HepG2 (cell line): ENCODE measurements around the gene EIF5. TPM values are rescaled to one million over a fixed set of nuclear protein-coding genes. Genes with fewer than 3 reads are reported as not detected.

Experiments
- ARID4A ChIP-seq: sonication (generic); formaldehyde crosslinking; IDR thresholded peaks from 2 replicates; pipeline ENCODE4 v1.5.0; 2020; ENCODE audit warnings: mild to moderate bottlenecking, missing genetic modification reagents, borderline replicate concordance
- MAX ChIP-seq: IDR thresholded peaks from 2 replicates; pipeline ENCODE4 v1.6.1; 2012; ENCODE audit warnings: inconsistent platforms
- RCOR2 ChIP-seq: IDR thresholded peaks from 2 replicates; pipeline ENCODE4 v1.6.1; 2016; ENCODE audit warnings: missing biosample characterization, missing genetic modification reagents
- RFX3 ChIP-seq: IDR thresholded peaks from 2 replicates; pipeline ENCODE4 v1.6.1; 2016; ENCODE audit warnings: missing biosample characterization, missing genetic modification reagents
- SOX5 ChIP-seq: IDR thresholded peaks from 2 replicates; pipeline ENCODE4 v1.6.1; 2016; ENCODE audit warnings: borderline replicate concordance
- ZBTB20 ChIP-seq: sonication (generic); formaldehyde crosslinking; IDR thresholded peaks from 2 replicates; pipeline ENCODE4 v1.8.1; 2023; ENCODE audit warnings: missing genetic modification reagents, low read depth, mild to moderate bottlenecking, borderline replicate concordance
- ZBTB34 ChIP-seq: sonication (generic); formaldehyde crosslinking; IDR thresholded peaks from 2 replicates; pipeline ENCODE4 v1.8.0; 2022; ENCODE audit warnings: mild to moderate bottlenecking, missing genetic modification reagents
- ZNF160 ChIP-seq: sonication (generic); formaldehyde crosslinking; IDR thresholded peaks from 2 replicates; pipeline ENCODE4 v1.8.0; 2022; ENCODE audit warnings: mild to moderate bottlenecking, inconsistent platforms, missing genetic modification reagents
- ZNF180 ChIP-seq: sonication (generic); formaldehyde crosslinking; IDR thresholded peaks from 2 replicates; pipeline ENCODE4 v1.4.0; 2020; ENCODE audit warnings: low read depth, missing genetic modification reagents, borderline replicate concordance
- ZNF274 ChIP-seq: sonication (generic); formaldehyde crosslinking; IDR thresholded peaks from 2 replicates; pipeline ENCODE4 v1.5.1; 2020; ENCODE audit warnings: mild to moderate bottlenecking, missing genetic modification reagents
- ZNF564 ChIP-seq: sonication (generic); formaldehyde crosslinking; IDR thresholded peaks from 2 replicates; pipeline ENCODE4 v1.8.1; 2023; ENCODE audit warnings: mild to moderate bottlenecking, missing genetic modification reagents
- polyA plus RNA-seq, 8 experiments: library from polyadenylated mRNA; depleted of rRNA in 3 of 8; stranded (reverse) in 7 of 8; unstranded in 1 of 8; fragments of >200 nt; fragmentation: Illumina TruSeq in 4 of 8; extraction: Trizol in 4 of 8; gene quantifications; 2 replicates each; pipeline versions ENCODE4 v1.2.1 to v1.2.3, GENCODE V29; 2011 to 2016; ENCODE audit warnings: low read depth in 4 of 8, missing spikeins in 1 of 8, mixed read lengths in 1 of 8; ENCODE audit not compliant: insufficient read depth in 1 of 8
- total RNA-seq, 5 experiments: library from RNA; depleted of rRNA; stranded (reverse); fragments of >200 nt; fragmentation: Illumina TruSeq; extraction: Trizol; gene quantifications; 2 replicates each; pipeline ENCODE4 v1.2.3, GENCODE V29; 2016; ENCODE audit warnings: low read depth in 1 of 5
- TF ChIP-seq, protein P1 (sequence below): sonication (generic); formaldehyde crosslinking; conservative IDR thresholded peaks from 2 replicates; pipeline ENCODE4 v1.4.0; 2020; ENCODE audit warnings: missing genetic modification reagents
- TF ChIP-seq, protein P2 (sequence below): sonication (generic); formaldehyde crosslinking; IDR thresholded peaks from 2 replicates; pipeline ENCODE4 v1.4.0; 2020; ENCODE audit warnings: low read depth, mild to moderate bottlenecking, missing genetic modification reagents
- TF ChIP-seq, protein P3 (sequence below): sonication (generic); IDR thresholded peaks from 2 replicates; pipeline ENCODE4 v1.6.1; 2016; ENCODE audit warnings: low read depth, borderline replicate concordance
- TF ChIP-seq, protein P4 (sequence below): sonication (generic); formaldehyde crosslinking; IDR thresholded peaks from 2 replicates; pipeline ENCODE4 v1.4.0; 2020; ENCODE audit warnings: mild to moderate bottlenecking, missing genetic modification reagents

EIF5 gene
- total and polyA plus RNA-seq, 2 of the 13 experiments (the other 11 are each of a cell fraction or from before 2014, with no cell fraction given) = 189 to 281 TPM

GRCh38 chr14:103334644-103335622 lies 896 bp downstream of the EIF5 start (continued):
- TF ChIP-seq, protein P1, sequence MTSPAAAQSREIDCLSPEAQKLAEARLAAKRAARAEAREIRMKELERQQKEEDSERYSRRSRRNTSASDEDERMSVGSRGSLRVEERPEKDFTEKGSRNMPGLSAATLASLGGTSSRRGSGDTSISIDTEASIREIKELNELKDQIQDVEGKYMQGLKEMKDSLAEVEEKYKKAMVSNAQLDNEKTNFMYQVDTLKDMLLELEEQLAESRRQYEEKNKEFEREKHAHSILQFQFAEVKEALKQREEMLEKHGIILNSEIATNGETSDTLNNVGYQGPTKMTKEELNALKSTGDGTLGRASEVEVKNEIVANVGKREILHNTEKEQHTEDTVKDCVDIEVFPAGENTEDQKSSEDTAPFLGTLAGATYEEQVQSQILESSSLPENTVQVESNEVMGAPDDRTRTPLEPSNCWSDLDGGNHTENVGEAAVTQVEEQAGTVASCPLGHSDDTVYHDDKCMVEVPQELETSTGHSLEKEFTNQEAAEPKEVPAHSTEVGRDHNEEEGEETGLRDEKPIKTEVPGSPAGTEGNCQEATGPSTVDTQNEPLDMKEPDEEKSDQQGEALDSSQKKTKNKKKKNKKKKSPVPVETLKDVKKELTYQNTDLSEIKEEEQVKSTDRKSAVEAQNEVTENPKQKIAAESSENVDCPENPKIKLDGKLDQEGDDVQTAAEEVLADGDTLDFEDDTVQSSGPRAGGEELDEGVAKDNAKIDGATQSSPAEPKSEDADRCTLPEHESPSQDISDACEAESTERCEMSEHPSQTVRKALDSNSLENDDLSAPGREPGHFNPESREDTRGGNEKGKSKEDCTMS = no peak
- TF ChIP-seq ZNF274 (CRISPR knock-in tag) (no peak), ARID4A (CRISPR knock-in tag) (no peak; the same call in 1 of the 2 replicates), RCOR2 (CRISPR knock-in tag) (no peak), RFX3 (CRISPR knock-in tag) (peak; percentile 76), SOX5 (CRISPR knock-in tag) (no peak), MAX (no peak), ZBTB34 (CRISPR knock-in tag) (no peak), ZNF564 (CRISPR knock-in tag) (no peak), ZBTB20 (CRISPR knock-in tag) (no peak), ZNF160 (CRISPR knock-in tag) (no peak), ZNF180 (no peak)
- TF ChIP-seq, protein P2, sequence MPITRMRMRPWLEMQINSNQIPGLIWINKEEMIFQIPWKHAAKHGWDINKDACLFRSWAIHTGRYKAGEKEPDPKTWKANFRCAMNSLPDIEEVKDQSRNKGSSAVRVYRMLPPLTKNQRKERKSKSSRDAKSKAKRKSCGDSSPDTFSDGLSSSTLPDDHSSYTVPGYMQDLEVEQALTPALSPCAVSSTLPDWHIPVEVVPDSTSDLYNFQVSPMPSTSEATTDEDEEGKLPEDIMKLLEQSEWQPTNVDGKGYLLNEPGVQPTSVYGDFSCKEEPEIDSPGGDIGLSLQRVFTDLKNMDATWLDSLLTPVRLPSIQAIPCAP = no peak
- TF ChIP-seq, protein P3, sequence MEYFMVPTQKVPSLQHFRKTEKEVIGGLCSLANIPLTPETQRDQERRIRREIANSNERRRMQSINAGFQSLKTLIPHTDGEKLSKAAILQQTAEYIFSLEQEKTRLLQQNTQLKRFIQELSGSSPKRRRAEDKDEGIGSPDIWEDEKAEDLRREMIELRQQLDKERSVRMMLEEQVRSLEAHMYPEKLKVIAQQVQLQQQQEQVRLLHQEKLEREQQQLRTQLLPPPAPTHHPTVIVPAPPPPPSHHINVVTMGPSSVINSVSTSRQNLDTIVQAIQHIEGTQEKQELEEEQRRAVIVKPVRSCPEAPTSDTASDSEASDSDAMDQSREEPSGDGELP = no peak
- TF ChIP-seq, protein P4, sequence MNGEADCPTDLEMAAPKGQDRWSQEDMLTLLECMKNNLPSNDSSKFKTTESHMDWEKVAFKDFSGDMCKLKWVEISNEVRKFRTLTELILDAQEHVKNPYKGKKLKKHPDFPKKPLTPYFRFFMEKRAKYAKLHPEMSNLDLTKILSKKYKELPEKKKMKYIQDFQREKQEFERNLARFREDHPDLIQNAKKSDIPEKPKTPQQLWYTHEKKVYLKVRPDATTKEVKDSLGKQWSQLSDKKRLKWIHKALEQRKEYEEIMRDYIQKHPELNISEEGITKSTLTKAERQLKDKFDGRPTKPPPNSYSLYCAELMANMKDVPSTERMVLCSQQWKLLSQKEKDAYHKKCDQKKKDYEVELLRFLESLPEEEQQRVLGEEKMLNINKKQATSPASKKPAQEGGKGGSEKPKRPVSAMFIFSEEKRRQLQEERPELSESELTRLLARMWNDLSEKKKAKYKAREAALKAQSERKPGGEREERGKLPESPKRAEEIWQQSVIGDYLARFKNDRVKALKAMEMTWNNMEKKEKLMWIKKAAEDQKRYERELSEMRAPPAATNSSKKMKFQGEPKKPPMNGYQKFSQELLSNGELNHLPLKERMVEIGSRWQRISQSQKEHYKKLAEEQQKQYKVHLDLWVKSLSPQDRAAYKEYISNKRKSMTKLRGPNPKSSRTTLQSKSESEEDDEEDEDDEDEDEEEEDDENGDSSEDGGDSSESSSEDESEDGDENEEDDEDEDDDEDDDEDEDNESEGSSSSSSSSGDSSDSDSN = no peak; the same call in none of the 2 replicates
